SK-N-SH (cell line): Measurements from ENCODE around the gene UBE2E2. TPM values are rescaled to one million over a fixed set of nuclear protein-coding genes. Genes with fewer than 3 reads are reported as not detected.

ENCODE experiments used
- CTCF ChIA-PET: fragments of 300-600, 350-600 bp; formaldehyde crosslinking; extraction: SDS; loops from one replicate; lab custom pipeline; 2021; lab: Yijun Ruan, JAX
- POLR2A ChIA-PET: fragments of 350-600 bp; sonication (Branson Sonifier 250); formaldehyde crosslinking; extraction: SDS; loops from one replicate; lab custom pipeline; 2020; ENCODE audit warnings: antibody characterized with exemption, inconsistent platforms; lab: Yijun Ruan, JAX
- DNase-seq: peaks from one replicate; pipeline ENCODE4 v3.0.0; 2012
- H2AFZ ChIP-seq: fragments of 200-600 bp; sonication (generic); 2 replicates; pipeline ENCODE4 v1.8.1; 2016; ENCODE audit warnings: antibody characterized with exemption, mild to moderate bottlenecking, low read depth
- H3F3A ChIP-seq: fragments of 200-600 bp; sonication (generic); replicated peaks from 2 replicates; pipeline ENCODE3; 2016; ENCODE audit warnings: antibody characterized with exemption, mild to moderate bottlenecking; ENCODE audit not compliant: insufficient read depth
- H3K27ac ChIP-seq, 2 experiments: fragments of 200-500 bp in 1 of 2; fragments of 200-600 bp in 1 of 2; sonication (Bioruptor generic) in 1 of 2; sonication (generic), shearing (Covaris generic) in 1 of 2; 2 replicates each; pipeline versions ENCODE4 v1.5.1 to v1.6.1; 2014 to 2016; ENCODE audit warnings: low read depth in 2 of 2, inconsistent platforms in 1 of 2, low read length in 1 of 2, mild to moderate bottlenecking in 1 of 2, mixed read lengths in 1 of 2
- H3K27me3 ChIP-seq: fragments of 200-600 bp; sonication (generic), shearing (Covaris generic); 2 replicates; pipeline ENCODE4 v1.6.1; 2016; ENCODE audit warnings: mixed run types; ENCODE audit not compliant: insufficient read depth
- H3K36me3 ChIP-seq, 2 experiments: fragments of 200-500 bp in 1 of 2; fragments of 200-600 bp in 1 of 2; sonication (Bioruptor generic) in 1 of 2; sonication (generic) in 1 of 2; replicated peaks in 1 of 2; 2 replicates each; pipeline versions ENCODE3 to v1.5.1; 2014 to 2016; ENCODE audit warnings: low read length in 1 of 2, mild to moderate bottlenecking in 1 of 2; ENCODE audit not compliant: insufficient read depth in 2 of 2, control insufficient read depth in 1 of 2
- H3K4me1 ChIP-seq, 2 experiments: fragments of 200-500 bp in 1 of 2; fragments of 200-600 bp in 1 of 2; sonication (Bioruptor generic) in 1 of 2; sonication (generic), shearing (Covaris generic) in 1 of 2; 2 replicates each; pipeline versions ENCODE4 v1.5.1 to v1.6.1; 2014 to 2016; ENCODE audit warnings: low read depth in 1 of 2, low read length in 1 of 2, mixed run types in 1 of 2; ENCODE audit not compliant: insufficient read depth in 2 of 2, control insufficient read depth in 1 of 2
- H3K4me2 ChIP-seq: fragments of 200-600 bp; sonication (generic), shearing (Covaris generic); 2 replicates; pipeline ENCODE4 v1.6.1; 2017; ENCODE audit warnings: mixed run types
- H3K4me3 ChIP-seq, 2 experiments: fragments of 200-500 bp in 1 of 2; fragments of 200-600 bp in 1 of 2; sonication (Bioruptor generic) in 1 of 2; sonication (generic), shearing (Covaris generic) in 1 of 2; 2 replicates each; pipeline versions ENCODE4 v1.5.1 to v1.8.1; 2014 to 2016; ENCODE audit warnings: low read depth in 2 of 2, inconsistent platforms in 1 of 2, low read length in 1 of 2, mild to moderate bottlenecking in 1 of 2, mixed read lengths in 1 of 2, moderate library complexity in 1 of 2
- H3K79me2 ChIP-seq: fragments of 200-600 bp; sonication (generic); 2 replicates; pipeline ENCODE4 v1.8.1; 2017; ENCODE audit warnings: mild to moderate bottlenecking; ENCODE audit not compliant: insufficient read depth
- H3K9ac ChIP-seq: fragments of 200-600 bp; sonication (generic); 2 replicates; pipeline ENCODE4 v1.6.1; 2017; ENCODE audit warnings: mixed run types
- H3K9me2 ChIP-seq: fragments of 200-600 bp; sonication (generic); 2 replicates; pipeline ENCODE4 v1.6.1; 2017; ENCODE audit warnings: mixed run types
- H3K9me3 ChIP-seq: fragments of 200-600 bp; sonication (generic); 2 replicates; pipeline ENCODE4 v1.6.1; 2017; ENCODE audit warnings: mixed run types, mild to moderate bottlenecking, moderate library complexity
- H4K20me1 ChIP-seq: fragments of 200-600 bp; sonication (generic); 2 replicates; pipeline ENCODE4 v1.6.1; 2017; ENCODE audit warnings: mild to moderate bottlenecking, mixed run types; ENCODE audit not compliant: insufficient read depth
- CHD2 ChIP-seq: fragments of 150-350 bp; IDR thresholded peaks from 2 replicates; pipeline ENCODE4 v1.6.1; 2018; ENCODE audit warnings: low read length; ENCODE audit not compliant: partially characterized antibody
- ELF1 ChIP-seq: IDR thresholded peaks from 2 replicates; pipeline ENCODE4 v1.4.0; 2012
- FOSL2 ChIP-seq: IDR thresholded peaks from 2 replicates; pipeline ENCODE4 v1.4.0; 2012; ENCODE audit warnings: low read depth, mild to moderate bottlenecking, moderate library complexity, borderline replicate concordance
- GATA2 ChIP-seq: sonication (generic); formaldehyde crosslinking; IDR thresholded peaks from 2 replicates; pipeline ENCODE4 v1.5.0; 2020; ENCODE audit warnings: mild to moderate bottlenecking, missing genetic modification reagents
- JUND ChIP-seq: IDR thresholded peaks from 2 replicates; pipeline ENCODE4 v1.4.0; 2012
- SMC3 ChIP-seq: IDR thresholded peaks from 2 replicates; pipeline ENCODE4 v1.6.1; 2012; ENCODE audit warnings: low read depth, low read length, improper control_type of control experiment
- TCF12 ChIP-seq: IDR thresholded peaks from 2 replicates; pipeline ENCODE4 v1.4.0; 2012
- YY1 ChIP-seq: IDR thresholded peaks from 2 replicates; pipeline ENCODE4 v1.4.0; 2012; ENCODE audit warnings: low read depth, mild to moderate bottlenecking
- WGBS: methylation state at CpG from one replicate; pipeline ENCODE4 v1.1.6; 2017; ENCODE audit warnings: low lambda C conversion rate; 5-methylcytosine and 5-hydroxymethylcytosine counted together
- polyA plus RNA-seq, 3 experiments: library from polyadenylated mRNA; depleted of rRNA; stranded (reverse); fragments of >200 nt; gene quantifications; 2 replicates each; pipeline ENCODE4 v1.2.3, GENCODE V29; 2012
- TF ChIP-seq, protein P1 (sequence below): IDR thresholded peaks from 2 replicates; pipeline ENCODE4 v1.4.0; 2012; ENCODE audit warnings: low read depth, borderline replicate concordance
- TF ChIP-seq, protein P2 (sequence below): fragments of 150-350 bp; IDR thresholded peaks from 2 replicates; pipeline ENCODE4 v1.6.1; 2016; ENCODE audit warnings: mild to moderate bottlenecking, low read depth, low read length
- TF ChIP-seq, protein P3 (sequence below): IDR thresholded peaks from 2 replicates; pipeline ENCODE4 v1.6.1; 2012; ENCODE audit warnings: mild to moderate bottlenecking, low read depth, low read length, moderate library complexity

The UBE2E2 gene
- polyA plus RNA-seq, 1 of the 3 experiments (the other 2 are of a cell fraction) = 46.4 TPM

DNA sequence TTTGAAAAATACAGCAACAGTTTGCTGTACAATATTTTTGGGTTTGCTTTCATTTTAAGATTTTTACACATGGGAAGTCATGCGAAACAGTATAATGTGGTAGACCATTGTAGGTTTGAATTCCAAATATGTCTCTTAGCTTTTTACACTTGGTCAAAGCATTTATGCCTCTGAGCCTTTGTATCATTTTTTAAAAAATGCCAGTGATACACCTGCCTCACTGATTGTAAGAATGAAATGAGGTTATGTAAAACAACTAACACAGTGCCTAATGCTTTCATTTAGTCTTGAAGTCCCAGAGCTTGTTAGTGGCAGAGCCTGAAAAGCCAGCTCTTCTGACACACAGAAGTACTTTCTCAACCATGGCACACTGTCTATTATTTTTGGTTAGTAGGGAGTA, 202.0 kb downstream of the UBE2E2 start:
- H3K4me3 ChIP-seq = no peak overlapping the region
- DNase-seq = no peak
- no peak overlapping the region for H3K4me2 ChIP-seq
- no peaks in the 10 kb centered on the region for H3F3A ChIP-seq
- H4K20me1 ChIP-seq = no peaks in the 10 kb centered on the region; the same call in 1 of the 2 replicates
- H3K36me3 ChIP-seq = no peaks in the 10 kb centered on the region
- no peaks in the 10 kb centered on the region for H3K27me3 ChIP-seq
- 96% methylated on average over 1 of the region's 1 CpG for WGBS
- no peaks in the 10 kb centered on the region for H3K9me2 ChIP-seq
- POLR2A ChIA-PET = no interaction called here
- no peak overlapping the region for H3K27ac ChIP-seq
- TF ChIP-seq, protein P1, sequence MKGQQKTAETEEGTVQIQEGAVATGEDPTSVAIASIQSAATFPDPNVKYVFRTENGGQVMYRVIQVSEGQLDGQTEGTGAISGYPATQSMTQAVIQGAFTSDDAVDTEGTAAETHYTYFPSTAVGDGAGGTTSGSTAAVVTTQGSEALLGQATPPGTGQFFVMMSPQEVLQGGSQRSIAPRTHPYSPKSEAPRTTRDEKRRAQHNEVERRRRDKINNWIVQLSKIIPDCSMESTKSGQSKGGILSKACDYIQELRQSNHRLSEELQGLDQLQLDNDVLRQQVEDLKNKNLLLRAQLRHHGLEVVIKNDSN = no peak
- TF ChIP-seq, protein P2, sequence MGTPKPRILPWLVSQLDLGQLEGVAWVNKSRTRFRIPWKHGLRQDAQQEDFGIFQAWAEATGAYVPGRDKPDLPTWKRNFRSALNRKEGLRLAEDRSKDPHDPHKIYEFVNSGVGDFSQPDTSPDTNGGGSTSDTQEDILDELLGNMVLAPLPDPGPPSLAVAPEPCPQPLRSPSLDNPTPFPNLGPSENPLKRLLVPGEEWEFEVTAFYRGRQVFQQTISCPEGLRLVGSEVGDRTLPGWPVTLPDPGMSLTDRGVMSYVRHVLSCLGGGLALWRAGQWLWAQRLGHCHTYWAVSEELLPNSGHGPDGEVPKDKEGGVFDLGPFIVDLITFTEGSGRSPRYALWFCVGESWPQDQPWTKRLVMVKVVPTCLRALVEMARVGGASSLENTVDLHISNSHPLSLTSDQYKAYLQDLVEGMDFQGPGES = no peak
- no peak for TF ChIP-seq JUND
- no peak for TF ChIP-seq CHD2
- TF ChIP-seq, all 33 proteins: peak for 0
- CTCF ChIA-PET = no interaction called here
- Histone ChIP-seq H3K9ac (no peak overlapping the region), H3K9me3 (no peaks in the 10 kb centered on the region), H3K4me1 (no peaks in the 10 kb centered on the region; a peak in 1 of 4 replicates), H3K79me2 (no peaks in the 10 kb centered on the region), H2AFZ (no peak overlapping the region)

DNA sequence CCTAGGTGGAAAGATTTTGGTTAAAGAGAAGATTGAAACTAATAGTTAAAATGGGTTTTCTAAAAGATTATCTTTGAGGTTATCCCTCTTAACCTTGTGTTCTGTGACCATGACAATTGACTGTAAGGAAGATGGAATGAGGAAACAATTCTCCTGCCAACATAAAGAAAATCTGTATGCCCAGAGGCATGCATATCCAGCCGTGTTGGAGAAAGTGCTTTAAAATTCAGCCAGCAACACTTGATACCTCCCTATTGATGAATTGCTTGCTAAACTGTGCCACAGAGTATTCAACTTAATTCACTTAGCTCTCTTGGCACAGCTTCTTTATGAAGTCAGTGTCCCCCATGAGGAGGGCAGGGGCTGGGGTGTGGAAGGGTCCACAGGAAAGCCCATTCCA, 203.5 kb downstream of the UBE2E2 start:
- no peaks in the 10 kb centered on the region for H3K36me3 ChIP-seq
- H3K27ac ChIP-seq = no peak overlapping the region
- TF ChIP-seq TCF12 (no peak), SMC3 (no peak), YY1 (no peak), FOSL2 (no peak), GATA2 (CRISPR knock-in tag) (no peak), ELF1 (no peak), JUND (no peak)
- TF ChIP-seq, protein P3, sequence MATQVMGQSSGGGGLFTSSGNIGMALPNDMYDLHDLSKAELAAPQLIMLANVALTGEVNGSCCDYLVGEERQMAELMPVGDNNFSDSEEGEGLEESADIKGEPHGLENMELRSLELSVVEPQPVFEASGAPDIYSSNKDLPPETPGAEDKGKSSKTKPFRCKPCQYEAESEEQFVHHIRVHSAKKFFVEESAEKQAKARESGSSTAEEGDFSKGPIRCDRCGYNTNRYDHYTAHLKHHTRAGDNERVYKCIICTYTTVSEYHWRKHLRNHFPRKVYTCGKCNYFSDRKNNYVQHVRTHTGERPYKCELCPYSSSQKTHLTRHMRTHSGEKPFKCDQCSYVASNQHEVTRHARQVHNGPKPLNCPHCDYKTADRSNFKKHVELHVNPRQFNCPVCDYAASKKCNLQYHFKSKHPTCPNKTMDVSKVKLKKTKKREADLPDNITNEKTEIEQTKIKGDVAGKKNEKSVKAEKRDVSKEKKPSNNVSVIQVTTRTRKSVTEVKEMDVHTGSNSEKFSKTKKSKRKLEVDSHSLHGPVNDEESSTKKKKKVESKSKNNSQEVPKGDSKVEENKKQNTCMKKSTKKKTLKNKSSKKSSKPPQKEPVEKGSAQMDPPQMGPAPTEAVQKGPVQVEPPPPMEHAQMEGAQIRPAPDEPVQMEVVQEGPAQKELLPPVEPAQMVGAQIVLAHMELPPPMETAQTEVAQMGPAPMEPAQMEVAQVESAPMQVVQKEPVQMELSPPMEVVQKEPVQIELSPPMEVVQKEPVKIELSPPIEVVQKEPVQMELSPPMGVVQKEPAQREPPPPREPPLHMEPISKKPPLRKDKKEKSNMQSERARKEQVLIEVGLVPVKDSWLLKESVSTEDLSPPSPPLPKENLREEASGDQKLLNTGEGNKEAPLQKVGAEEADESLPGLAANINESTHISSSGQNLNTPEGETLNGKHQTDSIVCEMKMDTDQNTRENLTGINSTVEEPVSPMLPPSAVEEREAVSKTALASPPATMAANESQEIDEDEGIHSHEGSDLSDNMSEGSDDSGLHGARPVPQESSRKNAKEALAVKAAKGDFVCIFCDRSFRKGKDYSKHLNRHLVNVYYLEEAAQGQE = no peak
- H3K9ac ChIP-seq = no peak overlapping the region
- no peaks in the 10 kb centered on the region for H3F3A ChIP-seq
- no peak overlapping the region for H2AFZ ChIP-seq
- WGBS = 54% methylated on average over 1 of the region's 1 CpG
- DNase-seq = no peak
- H3K4me2 ChIP-seq = no peak overlapping the region
- H3K4me3 ChIP-seq = no peak overlapping the region
- H3K79me2 ChIP-seq = no peaks in the 10 kb centered on the region
- CTCF ChIA-PET = interaction anchor here (1.1 kb wide), 1 partner anchor 11 kb away, joined by 3 read pairs; no protein-coding TSS in a partner anchor
- H4K20me1 ChIP-seq = no peaks in the 10 kb centered on the region; the same call in 1 of the 2 replicates
- H3K9me2 ChIP-seq = no peaks in the 10 kb centered on the region
- POLR2A ChIA-PET = no interaction called here
- no peaks in the 10 kb centered on the region for H3K9me3 ChIP-seq
- no peaks in the 10 kb centered on the region; a peak in 1 of 4 replicates for H3K4me1 ChIP-seq
- no peaks in the 10 kb centered on the region for H3K27me3 ChIP-seq
